HEK293T (cell line): ENCODE measurements around the gene MAU2.

ENCODE experiments used
- CTCF ChIA-PET: fragments of 350-600 bp; formaldehyde crosslinking; extraction: SDS; loops from one replicate; lab custom pipeline; 2021; ENCODE audit warnings: antibody characterized with exemption, inconsistent platforms; lab: Yijun Ruan, JAX
- POLR2A ChIA-PET: fragments of 350-600 bp; formaldehyde crosslinking; extraction: SDS; loops from one replicate; lab custom pipeline; 2020; ENCODE audit warnings: antibody characterized with exemption, inconsistent platforms; lab: Yijun Ruan, JAX
- DNase-seq: peaks from one replicate; pipeline ENCODE4 v3.0.0; 2012; ENCODE audit warnings: mixed read lengths; ENCODE audit errors: extremely low spot score
- ARNT ChIP-seq: fragments of 450-650 bp; IDR thresholded peaks from 2 replicates; pipeline ENCODE4 v1.6.1; 2017; ENCODE audit warnings: mild to moderate bottlenecking
- BHLHE40 ChIP-seq: fragments of 450-650 bp; IDR thresholded peaks from 2 replicates; pipeline ENCODE4 v1.6.1; 2016; ENCODE audit warnings: mild to moderate bottlenecking, moderate library complexity, borderline replicate concordance
- CTBP1 ChIP-seq: fragments of 450-650 bp; IDR thresholded peaks from 2 replicates; pipeline ENCODE4 v1.6.1; 2016; ENCODE audit warnings: borderline replicate concordance
- ELF4 ChIP-seq: fragments of 450-650 bp; IDR thresholded peaks from 2 replicates; pipeline ENCODE4 v1.6.1; 2017; ENCODE audit warnings: antibody characterized with exemption
- FOXA1 ChIP-seq: fragments of 450-650 bp; IDR thresholded peaks from 2 replicates; pipeline ENCODE4 v1.6.1; 2016; ENCODE audit warnings: mild to moderate bottlenecking
- FOXK2 ChIP-seq: fragments of 450-650 bp; IDR thresholded peaks from 2 replicates; pipeline ENCODE4 v1.6.1; 2016; ENCODE audit warnings: mild to moderate bottlenecking
- FOXM1 ChIP-seq: fragments of 450-650 bp; IDR thresholded peaks from 2 replicates; pipeline ENCODE4 v1.6.1; 2017; ENCODE audit warnings: mild to moderate bottlenecking, borderline replicate concordance
- HDGF ChIP-seq: fragments of 450-650 bp; IDR thresholded peaks from 2 replicates; pipeline ENCODE4 v1.6.1; 2017; ENCODE audit warnings: antibody characterized with exemption, borderline replicate concordance
- L3MBTL2 ChIP-seq: fragments of 450-650 bp; conservative IDR thresholded peaks from 2 replicates; pipeline ENCODE4 v1.6.1; 2016; ENCODE audit warnings: mild to moderate bottlenecking
- LEF1 ChIP-seq: fragments of 450-650 bp; IDR thresholded peaks from 2 replicates; pipeline ENCODE4 v1.6.1; 2017; ENCODE audit warnings: mild to moderate bottlenecking, borderline replicate concordance
- NFRKB ChIP-seq: fragments of 450-650 bp; IDR thresholded peaks from 2 replicates; pipeline ENCODE4 v1.6.1; 2016; ENCODE audit warnings: mild to moderate bottlenecking, moderate library complexity
- PKNOX1 ChIP-seq: fragments of 450-650 bp; IDR thresholded peaks from 2 replicates; pipeline ENCODE4 v1.6.1; 2016
- SP1 ChIP-seq: fragments of 450-650 bp; IDR thresholded peaks from 2 replicates; pipeline ENCODE4 v1.6.1; 2017
- SUZ12 ChIP-seq: fragments of 450-650 bp; IDR thresholded peaks from 2 replicates; pipeline ENCODE4 v1.6.1; 2016; ENCODE audit warnings: mild to moderate bottlenecking
- TARDBP ChIP-seq: fragments of 450-650 bp; IDR thresholded peaks from 2 replicates; pipeline ENCODE4 v1.6.1; 2016
- ZNF384 ChIP-seq: fragments of 450-650 bp; IDR thresholded peaks from 2 replicates; pipeline ENCODE4 v1.6.1; 2016

MAU2 gene

GRCh38 chr19:19304186-19304965, 16.3 kb upstream of the MAU2 start:
- ChIA-PET POLR2A (interaction anchor here (1.1 kb wide), 1 partner anchor 15 kb away, joined by 4 read pairs; the partner anchor contains the start of gene SUGP1), CTCF (no interaction called here)
- TF ChIP-seq FOXA1 (no peak), FOXK2 (no peak), HDGF (no peak), NFRKB (no peak), BHLHE40 (no peak), L3MBTL2 (no peak), SP1 (no peak), TARDBP (no peak), LEF1 (no peak), ARNT (no peak), ELF4 (no peak), CTBP1 (no peak), SUZ12 (no peak), FOXM1 (no peak), ZNF384 (no peak), PKNOX1 (no peak)
- no peak for DNase-seq

GRCh38 chr19:19305066-19305465, 15.6 kb upstream of the MAU2 start:
- CTCF ChIA-PET, result no interaction called here
- POLR2A ChIA-PET, result interaction anchor here (1.1 kb wide), 1 partner anchor 15 kb away, joined by 4 read pairs; the partner anchor contains the start of gene SUGP1
- DNase-seq, result no peak
- TF ChIP-seq FOXK2, result no peak
- no peak for TF ChIP-seq HDGF
- no peak for TF ChIP-seq SUZ12
- no peak for TF ChIP-seq FOXM1
- no peak for TF ChIP-seq FOXA1
- no peak for TF ChIP-seq TARDBP
- TF ChIP-seq PKNOX1, result no peak
- TF ChIP-seq LEF1, result no peak
- TF ChIP-seq NFRKB, result no peak
- TF ChIP-seq ELF4, result no peak
- no peak for TF ChIP-seq ARNT
- TF ChIP-seq L3MBTL2, result no peak
- no peak for TF ChIP-seq ZNF384
- no peak for TF ChIP-seq CTBP1
- TF ChIP-seq BHLHE40, result no peak

GRCh38 chr19:19305696-19306095, 14.9 kb upstream of the MAU2 start:
- POLR2A ChIA-PET, result no interaction called here
- no peak for DNase-seq
- CTCF ChIA-PET, result no interaction called here
- TF ChIP-seq ZNF384, result no peak
- no peak for TF ChIP-seq BHLHE40
- no peak for TF ChIP-seq ELF4
- no peak for TF ChIP-seq ARNT
- TF ChIP-seq LEF1, result no peak
- TF ChIP-seq FOXA1, result no peak
- TF ChIP-seq PKNOX1, result no peak
- TF ChIP-seq FOXM1, result no peak
- no peak for TF ChIP-seq SUZ12
- no peak for TF ChIP-seq FOXK2

- POLR2A ChIA-PET, result no interaction called here
- CTCF ChIA-PET, result no interaction called here
These were observed 14.4 kb upstream of the MAU2 start for GRCh38 chr19:19306191-19306590.

More at GRCh38 chr19:19306191-19306590, 14.4 kb upstream of the MAU2 start:
- DNase-seq, result no peak
- no peak for TF ChIP-seq CTBP1
- no peak for TF ChIP-seq FOXA1
- TF ChIP-seq L3MBTL2, result no peak
- no peak for TF ChIP-seq PKNOX1
- no peak for TF ChIP-seq FOXM1
- no peak for TF ChIP-seq ZNF384
- TF ChIP-seq SP1, result no peak
- no peak for TF ChIP-seq ELF4
- no peak for TF ChIP-seq LEF1
- no peak for TF ChIP-seq FOXK2
- no peak for TF ChIP-seq ARNT
- TF ChIP-seq BHLHE40, result no peak
- TF ChIP-seq NFRKB, result no peak
- TF ChIP-seq HDGF, result no peak
- TF ChIP-seq TARDBP, result no peak
- no peak for TF ChIP-seq SUZ12
